ENCODE data around the gene CST3.
"Not testable (repeated sequence)": the region's sequence is repeated elsewhere in the genome, so short reads cannot be mapped to it uniquely, and the experiment has no call there.

CST3 gene
- long read RNA-seq, donor 1, transcript CST3-201 (3 exons, 873 nt), result major isoform, 190 of 286 reads
- long read RNA-seq, donor 1, partial matches to known transcripts, result 84 of 286 reads
- long read RNA-seq, donor 1, other reads (novel, unspliced or antisense), result 11 of 286 reads
- long read RNA-seq, donor 2, transcript CST3-201 (3 exons, 873 nt), result major isoform, 161 of 234 reads
- long read RNA-seq, donor 2, partial matches to known transcripts, result 73 of 234 reads
- long read RNA-seq, donor 2, other reads (novel, unspliced or antisense), result 0 of 234 reads
- long read RNA-seq, donor 3, transcript CST3-201 (3 exons, 873 nt), result major isoform, 103 of 140 reads
- long read RNA-seq, donor 3, partial matches to known transcripts, result 36 of 140 reads
- long read RNA-seq, donor 3, other reads (novel, unspliced or antisense), result 0 of 140 reads
- long read RNA-seq, donor 4, transcript CST3-201 (3 exons, 873 nt), result major isoform, 188 of 263 reads
- long read RNA-seq, donor 4, partial matches to known transcripts, result 63 of 263 reads
- long read RNA-seq, donor 4, other reads (novel, unspliced or antisense), result 12 of 263 reads
- long read RNA-seq, donor 5, transcript CST3-201 (3 exons, 873 nt), result major isoform, 194 of 284 reads
- long read RNA-seq, donor 5, partial matches to known transcripts, result 64 of 284 reads
- long read RNA-seq, donor 5, other reads (novel, unspliced or antisense), result 26 of 284 reads
- long read RNA-seq, donor 6, transcript CST3-201 (3 exons, 873 nt), result major isoform, 183 of 279 reads
- long read RNA-seq, donor 6, partial matches to known transcripts, result 82 of 279 reads
- long read RNA-seq, donor 6, other reads (novel, unspliced or antisense), result 12 of 279 reads
- long read RNA-seq, donor 7, transcript CST3-201 (3 exons, 873 nt), result major isoform, 255 of 389 reads
- long read RNA-seq, donor 7, partial matches to known transcripts, result 105 of 389 reads
- long read RNA-seq, donor 7, other reads (novel, unspliced or antisense), result 29 of 389 reads
- long read RNA-seq, donor 8, transcript CST3-201 (3 exons, 873 nt), result major isoform, 183 of 243 reads
- long read RNA-seq, donor 8, partial matches to known transcripts, result 48 of 243 reads
- long read RNA-seq, donor 8, other reads (novel, unspliced or antisense), result 11 of 243 reads

GRCh38 chr20:23637282-23638221, at the start of gene CST3:
TSS of gene CST3 (minus strand) at chr20:23637955. CDS start at chr20:23637862, 93 bp downstream.
- DNase-seq, result peak; percentile 89

- DNase-seq, result no peak
Measured at GRCh38 chr20:23686046-23686750, 48.4 kb upstream of the CST3 start.

GRCh38 chr20:23685529-23685896, 47.8 kb upstream of the CST3 start:
- not testable (repeated sequence) for DNase-seq

GRCh38 chr20:23684261-23684660, 46.5 kb upstream of the CST3 start:
- no peak for DNase-seq

GRCh38 chr20:23683807-23684206, 46.1 kb upstream of the CST3 start:
- no peak for DNase-seq

- DNase-seq, result no peak
Measured at GRCh38 chr20:23683281-23683680, 45.5 kb upstream of the CST3 start.

GRCh38 chr20:23680146-23680545, 42.4 kb upstream of the CST3 start:
- DNase-seq, result no peak

GRCh38 chr20:23679133-23680092, 41.7 kb upstream of the CST3 start:
- no peak for DNase-seq

- no peak for DNase-seq
Measured at GRCh38 chr20:23673209-23673608, 35.5 kb upstream of the CST3 start.

GRCh38 chr20:23672158-23672557, 34.4 kb upstream of the CST3 start:
- DNase-seq, result no peak

- DNase-seq, result no peak
Measured at GRCh38 chr20:23671479-23671878, 33.7 kb upstream of the CST3 start.

- DNase-seq, result no peak
Measured at GRCh38 chr20:23670361-23670760, 32.6 kb upstream of the CST3 start.

GRCh38 chr20:23669866-23670265, 32.1 kb upstream of the CST3 start:
- no peak for DNase-seq

- DNase-seq, result no peak
Measured at GRCh38 chr20:23669327-23669726, 31.6 kb upstream of the CST3 start.

- peak; percentile 49 for DNase-seq
Measured at GRCh38 chr20:23668477-23668951, 30.8 kb upstream of the CST3 start.

GRCh38 chr20:23667666-23668065, 29.9 kb upstream of the CST3 start:
- DNase-seq, result no peak

GRCh38 chr20:23666698-23667097, 28.9 kb upstream of the CST3 start:
- DNase-seq, result no peak

- no peak for DNase-seq
Measured at GRCh38 chr20:23666189-23666588, 28.4 kb upstream of the CST3 start.

GRCh38 chr20:23664954-23665353, 27.2 kb upstream of the CST3 start:
- no peak for DNase-seq

GRCh38 chr20:23664046-23664445, 26.3 kb upstream of the CST3 start:
- DNase-seq, result not testable (repeated sequence)

All from right kidney (tissue), 9 donors.